Metanephros (tissue), 2 donors: ENCODE data around the gene EGFL7. TPM values are rescaled to one million over a fixed set of nuclear protein-coding genes. Genes with fewer than 3 reads are reported as not detected.

ENCODE experiments used
- small RNA-seq: library from RNA; depleted of rRNA; stranded (forward); fragments of <200 nt; gene quantifications from one replicate; pipeline ENCODE3, GENCODE V24; 2014; ENCODE audit warnings: low replicate concordance
- total RNA-seq: library from RNA; depleted of rRNA; stranded (reverse); fragments of >200 nt; gene quantifications from one replicate; pipeline ENCODE4 v1.2.3, GENCODE V29; 2014

EGFL7 gene
- 131 TPM for total RNA-seq

DNA sequence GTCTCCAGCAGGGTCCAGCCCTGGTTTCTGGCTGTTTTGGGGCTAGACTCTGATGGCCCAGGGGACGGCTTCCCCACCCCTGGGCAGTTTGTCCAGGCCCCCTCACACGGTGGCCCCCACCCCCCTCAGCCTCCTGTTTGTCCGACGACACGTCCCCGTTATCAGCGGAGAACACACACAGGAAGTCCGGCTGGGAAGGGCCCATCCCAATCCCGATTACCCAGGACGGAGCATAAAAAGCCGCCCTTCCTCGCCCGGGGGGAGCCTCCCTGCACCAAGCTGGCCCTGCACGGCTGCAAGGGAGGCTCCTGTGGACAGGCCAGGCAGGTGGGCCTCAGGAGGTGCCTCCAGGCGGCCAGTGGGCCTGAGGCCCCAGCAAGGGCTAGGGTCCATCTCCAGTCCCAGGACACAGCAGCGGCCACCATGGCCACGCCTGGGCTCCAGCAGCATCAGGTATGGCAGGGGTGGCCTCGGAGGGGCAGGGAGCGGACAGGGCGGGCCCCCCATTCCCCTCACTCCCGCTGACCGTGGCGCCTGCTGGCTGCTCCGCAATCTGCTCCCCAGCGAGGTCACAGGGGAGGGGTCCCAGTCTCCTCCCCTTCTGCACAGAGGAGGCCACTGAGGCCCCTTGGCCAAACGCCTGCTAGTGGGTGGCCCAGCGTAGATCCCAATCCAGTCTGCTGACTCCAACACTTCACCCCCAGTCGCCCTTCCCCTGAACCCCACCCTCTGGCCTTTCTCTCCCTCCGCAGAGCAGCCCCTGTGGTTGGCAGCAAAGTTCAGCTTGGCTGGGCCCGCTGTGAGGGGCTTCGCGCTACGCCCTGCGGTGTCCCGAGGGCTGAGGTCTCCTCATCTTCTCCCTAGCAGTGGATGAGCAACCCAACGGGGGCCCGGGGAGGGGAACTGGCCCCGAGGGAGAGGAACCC lies at the start of gene EGFL7:
TSS of gene EGFL7 (plus strand) at position 261 of the 926 bp plus-strand sequence. CDS start 5,367 bp downstream, outside the sequence.

DNA sequence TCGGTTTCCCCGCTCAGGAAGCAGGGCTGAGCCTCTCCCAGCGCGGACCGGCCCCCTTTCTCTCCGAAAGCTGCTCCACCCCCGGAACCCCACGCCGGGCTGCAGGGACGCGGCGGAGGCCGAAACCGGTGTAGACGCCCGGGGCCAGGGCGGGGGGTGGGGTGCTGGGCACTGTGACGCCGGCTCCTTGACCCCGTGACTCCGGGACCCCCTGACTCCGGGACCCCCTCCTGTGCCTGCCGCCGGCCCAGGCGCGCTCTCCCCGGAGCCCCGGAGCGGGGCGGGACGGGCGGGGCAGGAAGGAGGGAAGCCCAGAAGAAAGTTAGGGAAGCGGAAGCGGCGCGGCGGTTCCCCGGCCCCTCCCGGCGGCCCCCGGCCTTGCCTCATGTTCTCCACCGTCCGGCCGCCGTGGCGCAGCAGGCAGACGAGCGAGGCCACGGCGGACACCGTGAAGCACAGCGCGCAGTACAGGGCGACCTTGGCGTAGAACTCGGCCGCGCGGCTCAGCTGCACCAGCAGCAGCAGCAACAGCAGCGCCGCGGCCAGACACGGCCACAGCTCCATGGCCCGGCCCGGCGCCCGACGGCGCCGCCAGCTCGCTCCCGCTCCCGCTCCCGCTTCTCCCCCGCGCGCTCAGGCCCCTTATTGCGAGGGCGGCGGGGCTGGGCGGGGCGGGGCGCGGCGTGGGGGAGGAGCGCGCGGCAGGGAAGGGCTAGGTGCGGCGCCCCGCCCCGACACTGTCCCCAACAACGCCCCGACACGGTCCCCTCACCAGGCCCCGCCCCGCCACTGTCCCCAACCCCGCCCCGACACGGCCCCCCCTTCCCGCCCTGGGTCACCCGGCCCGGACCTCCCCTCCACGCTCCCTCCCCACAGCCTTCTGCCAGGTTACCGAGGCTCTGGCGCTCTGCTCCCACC lies 24.3 kb downstream of the EGFL7 start, which contains the start of gene AGPAT2:
TSS of gene AGPAT2 (minus strand) at position 664 of the 918 bp plus-strand sequence. CDS start at position 564, 100 bp downstream.

DNA sequence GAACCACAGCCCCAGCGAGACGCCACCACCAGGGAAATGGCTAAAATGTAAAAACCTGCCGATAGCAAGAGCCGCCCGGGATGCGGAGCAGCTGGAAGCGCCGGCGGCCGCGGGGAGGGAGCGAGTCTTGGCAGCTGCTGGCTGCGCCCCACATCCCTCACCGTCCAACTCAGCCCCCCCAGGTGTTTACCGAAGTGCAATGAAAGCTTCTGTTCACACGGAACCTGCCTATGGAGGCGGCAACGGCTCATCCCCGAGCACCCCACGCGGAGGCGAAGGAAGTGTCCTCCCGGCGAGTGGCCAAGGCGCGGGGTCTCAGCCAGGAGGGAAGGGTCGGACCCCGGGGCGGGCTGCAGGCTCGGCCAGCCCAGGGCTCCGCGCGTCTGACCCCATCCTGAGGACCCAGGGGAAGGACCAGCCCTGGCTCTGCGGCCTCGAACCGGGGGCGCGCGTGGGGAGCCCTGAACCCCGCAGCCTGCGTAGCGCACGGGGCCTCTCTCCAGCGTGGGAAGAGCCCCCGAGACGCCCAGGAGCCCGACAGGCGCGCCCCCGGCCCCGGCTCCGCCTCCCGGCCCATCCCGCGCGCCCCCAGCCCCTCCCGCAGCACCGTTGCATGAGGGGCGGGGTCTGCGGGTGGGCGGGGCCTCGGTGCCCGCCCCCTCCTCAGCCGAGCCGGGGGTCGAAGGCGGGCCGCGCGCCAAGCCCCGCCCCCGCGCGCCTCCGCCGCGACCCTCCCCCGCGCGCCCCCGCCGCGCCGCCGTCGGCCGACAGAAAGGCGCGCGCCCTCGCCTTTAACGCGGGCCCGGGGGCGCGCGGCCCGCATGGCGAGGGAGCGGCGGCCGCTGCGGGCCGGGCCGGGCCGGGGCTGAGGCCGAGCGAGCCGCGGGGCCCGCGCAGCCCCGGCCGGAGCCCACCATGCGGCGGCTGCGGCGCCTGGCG lies 49.3 kb downstream of the EGFL7 start, which contains the start of gene DIPK1B:
TSS of gene DIPK1B (plus strand) at position 822 of the 939 bp plus-strand sequence. CDS start at position 916, 94 bp downstream.

Small RNA genes within 50 kb of the gene (small RNA-seq; reads per million reads assigned to genes)
- 1,203 reads per million, percentile 99 among the genes with 10 or more reads in this experiment for gene MIR126

Other genes starting within 250 kb of the EGFL7 start
- gene INPP5E, start 223.1 kb upstream of the EGFL7 start, total RNA-seq = 13.0 TPM
- 48.1 TPM for gene SEC16A, start 179.9 kb upstream of the EGFL7 start, total RNA-seq
- 89.4 TPM for gene NOTCH1, start 116.9 kb upstream of the EGFL7 start, total RNA-seq
- gene AGPAT2, start 24.5 kb downstream of the EGFL7 start, total RNA-seq = 62.5 TPM
- gene DIPK1B, start 49.7 kb downstream of the EGFL7 start, total RNA-seq = 39.6 TPM
- gene LCN10, start 80.0 kb downstream of the EGFL7 start, total RNA-seq = 0.47 TPM
- gene LCN6, start 85.6 kb downstream of the EGFL7 start, total RNA-seq = not detected
- 0.82 TPM for gene LCN8, start 95.3 kb downstream of the EGFL7 start, total RNA-seq
- not detected for gene LCN15, start 101.6 kb downstream of the EGFL7 start, total RNA-seq
- 58.8 TPM for gene TMEM141, start 128.4 kb downstream of the EGFL7 start, total RNA-seq
- gene CCDC183, start 133.4 kb downstream of the EGFL7 start, total RNA-seq = 3.1 TPM
- 44.3 TPM for gene RABL6, start 145.0 kb downstream of the EGFL7 start, total RNA-seq
- gene AJM1, start 179.6 kb downstream of the EGFL7 start, total RNA-seq = 1.5 TPM
- gene PHPT1, start 186.5 kb downstream of the EGFL7 start, total RNA-seq = 68.5 TPM
- gene MAMDC4, start 189.4 kb downstream of the EGFL7 start, total RNA-seq = 10.9 TPM
- gene EDF1, start 203.4 kb downstream of the EGFL7 start, total RNA-seq = 172 TPM
- 18.9 TPM for gene TRAF2, start 223.6 kb downstream of the EGFL7 start, total RNA-seq